ENCODE measurements around the gene PLA2G2C.

The PLA2G2C gene

GRCh38 chr1:20153000-20153418, 33.3 kb downstream of the PLA2G2C start:
- no peak for DNase-seq (ENCODE audit: low read depth in 3 of 3)

GRCh38 chr1:20152599-20152930, 33.8 kb downstream of the PLA2G2C start:
- no peak for DNase-seq (ENCODE audit: low read depth in 3 of 3)

GRCh38 chr1:20151906-20152598, 34.3 kb downstream of the PLA2G2C start:
- DNase-seq (ENCODE audit: low read depth in 3 of 3): peak; percentile 63 to 76 (median 69)

- DNase-seq (ENCODE audit: low read depth in 3 of 3): no peak
These were observed 35.3 kb downstream of the PLA2G2C start for GRCh38 chr1:20150969-20151368.

GRCh38 chr1:20150326-20150705, 36.0 kb downstream of the PLA2G2C start:
- DNase-seq (ENCODE audit: low read depth in 3 of 3): no peak

GRCh38 chr1:20149601-20150325, 36.6 kb downstream of the PLA2G2C start:
- no peak for DNase-seq (ENCODE audit: low read depth in 3 of 3)

GRCh38 chr1:20148571-20149500, 37.5 kb downstream of the PLA2G2C start:
- DNase-seq (ENCODE audit: low read depth in 3 of 3): no peak

GRCh38 chr1:20147846-20148570, 38.3 kb downstream of the PLA2G2C start:
- DNase-seq (ENCODE audit: low read depth in 3 of 3): no peak

GRCh38 chr1:20143734-20144565, 42.4 kb downstream of the PLA2G2C start:
- no peak for DNase-seq (ENCODE audit: low read depth in 3 of 3)

GRCh38 chr1:20143318-20143717, 43.0 kb downstream of the PLA2G2C start:
- DNase-seq (ENCODE audit: low read depth in 3 of 3): no peak

- no peak for DNase-seq (ENCODE audit: low read depth in 3 of 3)
These were observed 44.2 kb downstream of the PLA2G2C start for GRCh38 chr1:20142001-20142710.

- DNase-seq (ENCODE audit: low read depth in 3 of 3): no peak
These were observed 44.9 kb downstream of the PLA2G2C start for GRCh38 chr1:20141466-20141865.

- DNase-seq (ENCODE audit: low read depth in 3 of 3): no peak
These were observed 45.3 kb downstream of the PLA2G2C start for GRCh38 chr1:20141001-20141400.

- DNase-seq (ENCODE audit: low read depth in 3 of 3): no peak
These were observed 46.3 kb downstream of the PLA2G2C start for GRCh38 chr1:20139776-20140612.

GRCh38 chr1:20138961-20139550, 47.3 kb downstream of the PLA2G2C start, which contains the start of gene PLA2G2F:
Gene PLA2G2F, plus strand, starts transcription at chr1:20139323. Its CDS starts 105 bp downstream, at chr1:20139428.
- no peak for DNase-seq (ENCODE audit: low read depth in 3 of 3)

- DNase-seq (ENCODE audit: low read depth in 3 of 3): no peak
These were observed 48.0 kb downstream of the PLA2G2C start for GRCh38 chr1:20138346-20138745.

GRCh38 chr1:20137604-20138003, 48.7 kb downstream of the PLA2G2C start:
- DNase-seq (ENCODE audit: low read depth in 3 of 3): no peak

GRCh38 chr1:20137055-20137454, 49.3 kb downstream of the PLA2G2C start:
- DNase-seq (ENCODE audit: low read depth in 3 of 3): no peak

- DNase-seq (ENCODE audit: low read depth in 3 of 3): no peak
These were observed 50.1 kb downstream of the PLA2G2C start for GRCh38 chr1:20136249-20136648.
